Left lobe of liver (tissue), 2 donors: ENCODE results near the gene IRX1. TPM values are rescaled to one million over a fixed set of nuclear protein-coding genes. Genes with fewer than 3 reads are reported as not detected.

ENCODE experiments used
- ATAC-seq: fragments of 200-7000 bp; cut with Tn5 transposase; one replicate; pipeline ENCODE4 v1.9.1; 2020; ENCODE audit warnings: mild to moderate bottlenecking, moderate library complexity
- DNase-seq: peaks from one replicate; pipeline ENCODE4 v3.0.0-alpha.2; 2020; ENCODE audit warnings: low spot score
- total RNA-seq: library from RNA; stranded (reverse); gene quantifications from one replicate; pipeline ENCODE4 v1.2.1, GENCODE V29; 2021
- donor health status: DM: no; HTN: no; CAD: no; lungs with moderate emphysema.
- donor health status: DM: no; HTN: yes; CAD: no.

The IRX1 gene
- total RNA-seq, 1 donor from 2014 or later: not detected

DNA sequence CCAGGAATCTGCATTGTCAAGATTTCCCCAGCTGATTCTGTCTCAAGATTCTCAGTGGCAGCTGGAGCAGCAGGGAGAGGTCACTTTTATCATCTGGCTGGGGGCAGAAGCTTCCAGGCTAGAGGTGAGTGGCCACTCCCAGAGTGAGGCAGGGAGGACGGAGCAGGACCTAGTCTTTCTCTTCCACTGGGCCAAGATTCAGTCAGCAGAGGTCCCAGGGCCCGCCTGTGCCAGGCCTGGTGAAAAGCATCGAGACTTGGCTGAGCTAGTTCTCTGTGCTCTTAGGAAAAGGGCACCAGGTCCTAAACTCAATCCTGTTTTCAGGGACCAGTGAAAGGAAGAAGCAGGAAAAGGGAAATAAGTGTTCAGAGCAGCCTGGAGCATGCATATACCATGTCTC is 46.6 kb downstream of the IRX1 start:
- no peak for ATAC-seq
- DNase-seq: no peak

GRCh38 chr5:3650320-3650719 is 54.7 kb downstream of the IRX1 start:
- DNase-seq: no peak
- ATAC-seq: no peak

DNA sequence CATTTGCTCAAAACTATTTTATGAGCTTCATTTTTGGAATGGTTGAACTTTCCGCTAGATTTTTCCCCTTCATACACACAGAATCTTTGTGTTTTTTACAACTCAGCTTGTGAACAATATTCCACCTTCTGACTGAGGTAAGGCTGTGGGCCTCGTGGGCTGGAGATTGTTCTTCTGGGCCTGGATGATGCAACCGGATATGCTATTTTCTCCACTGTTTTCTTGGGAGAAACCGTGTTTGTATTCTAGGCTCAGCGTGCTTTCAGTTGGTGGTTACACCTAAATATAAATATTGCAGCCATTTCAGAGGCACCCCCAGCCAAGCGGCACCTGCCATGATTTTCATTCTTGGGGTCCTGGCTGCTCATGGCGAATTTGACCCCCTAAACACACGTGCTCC is 55.2 kb downstream of the IRX1 start:
- DNase-seq: no peak

More for the DNA sequence above, 55.2 kb downstream of the IRX1 start:
- ATAC-seq: no peak
